ENCODE results near the gene ARHGAP18. TPM values are rescaled to one million over a fixed set of nuclear protein-coding genes. Genes with fewer than 3 reads are reported as not detected.

Gene ARHGAP18
- total and polyA plus RNA-seq, 2 experiments from 2014 or later, result 0.45 to 1.3 TPM

- no peak for DNase-seq (ENCODE audit: low read depth in 1 of 2, low spot score in 1 of 2)
- TF ChIP-seq CTCF (IDR thresholded peaks at IDR 0.05; ENCODE audit: low read depth, low read length), result no peak
- Histone ChIP-seq H3K36me3 (no peaks in the 10 kb centered on the region), H3K4me1 (ENCODE audit: low read depth) (peaks cover 6% of the 10 kb centered on the region), H3K4me3 (no peak overlapping the region), H3K27ac (no peak overlapping the region), H3K9me3 (ENCODE audit: low read depth) (no peaks in the 10 kb centered on the region), H3K27me3 (no peaks in the 10 kb centered on the region)
These were observed 34.9 kb upstream of the ARHGAP18 start for GRCh38 chr6:129744880-129745237.

GRCh38 chr6:129744201-129744879 lies 34.4 kb upstream of the ARHGAP18 start:
- Histone ChIP-seq H3K27ac (no peak overlapping the region), H3K4me3 (no peak overlapping the region), H3K9me3 (ENCODE audit: low read depth) (no peaks in the 10 kb centered on the region), H3K36me3 (no peaks in the 10 kb centered on the region), H3K4me1 (ENCODE audit: low read depth) (peaks cover 6% of the 10 kb centered on the region), H3K27me3 (no peaks in the 10 kb centered on the region)
- no peak for TF ChIP-seq CTCF (IDR thresholded peaks at IDR 0.05; ENCODE audit: low read depth, low read length)
- DNase-seq (ENCODE audit: low read depth in 1 of 2, low spot score in 1 of 2), result peak in 1 of 2 donors; percentile 82

GRCh38 chr6:129740013-129740412 lies 30.0 kb upstream of the ARHGAP18 start:
- DNase-seq (ENCODE audit: low read depth in 1 of 2, low spot score in 1 of 2), result no peak
- Histone ChIP-seq H3K36me3 (no peaks in the 10 kb centered on the region), H3K4me3 (no peak overlapping the region), H3K27me3 (no peaks in the 10 kb centered on the region), H3K9me3 (ENCODE audit: low read depth) (no peaks in the 10 kb centered on the region), H3K27ac (no peak overlapping the region), H3K4me1 (ENCODE audit: low read depth) (peaks cover 6% of the 10 kb centered on the region)
- no peak for TF ChIP-seq CTCF (IDR thresholded peaks at IDR 0.05; ENCODE audit: low read depth, low read length)

GRCh38 chr6:129736105-129736504 lies 26.1 kb upstream of the ARHGAP18 start:
- no peak overlapping the region for H3K27ac ChIP-seq
- H3K27me3 ChIP-seq, result peaks cover 3% of the 10 kb centered on the region
- TF ChIP-seq CTCF (IDR thresholded peaks at IDR 0.05; ENCODE audit: low read depth, low read length), result no peak
- H3K4me3 ChIP-seq, result no peak overlapping the region
- peaks cover 8% of the 10 kb centered on the region for H3K4me1 ChIP-seq (ENCODE audit: low read depth)
- H3K36me3 ChIP-seq, result no peaks in the 10 kb centered on the region
- no peak for DNase-seq (ENCODE audit: low read depth in 1 of 2, low spot score in 1 of 2)
- H3K9me3 ChIP-seq (ENCODE audit: low read depth), result no peaks in the 10 kb centered on the region

- Histone ChIP-seq H3K27ac (no peak overlapping the region), H3K4me1 (ENCODE audit: low read depth) (peaks cover 8% of the 10 kb centered on the region), H3K27me3 (peaks cover 3% of the 10 kb centered on the region), H3K4me3 (no peak overlapping the region), H3K36me3 (no peaks in the 10 kb centered on the region), H3K9me3 (ENCODE audit: low read depth) (no peaks in the 10 kb centered on the region)
- DNase-seq (ENCODE audit: low read depth in 1 of 2, low spot score in 1 of 2), result no peak
- no peak for TF ChIP-seq CTCF (IDR thresholded peaks at IDR 0.05; ENCODE audit: low read depth, low read length)
These were observed 23.3 kb upstream of the ARHGAP18 start for GRCh38 chr6:129733290-129733689.
